CD4-positive, alpha-beta T cell treated with Interleukin-10 for 1 hour (primary cell): ENCODE data around the gene RBMS3.
"Not testable (repeated sequence)": the region's sequence is repeated elsewhere in the genome, so short reads cannot be mapped to it uniquely, and the experiment has no call there.

ENCODE experiments used
- DNase-seq: peaks from one replicate; pipeline ENCODE4 v3.0.0-alpha.2; 2020

RBMS3 gene

GRCh38 chr3:29313981-29314726, 33.3 kb downstream of the RBMS3 start:
- DNase-seq = no peak

- DNase-seq = no peak
Observed at GRCh38 chr3:29314727-29315088, 33.8 kb downstream of the RBMS3 start.

DNA sequence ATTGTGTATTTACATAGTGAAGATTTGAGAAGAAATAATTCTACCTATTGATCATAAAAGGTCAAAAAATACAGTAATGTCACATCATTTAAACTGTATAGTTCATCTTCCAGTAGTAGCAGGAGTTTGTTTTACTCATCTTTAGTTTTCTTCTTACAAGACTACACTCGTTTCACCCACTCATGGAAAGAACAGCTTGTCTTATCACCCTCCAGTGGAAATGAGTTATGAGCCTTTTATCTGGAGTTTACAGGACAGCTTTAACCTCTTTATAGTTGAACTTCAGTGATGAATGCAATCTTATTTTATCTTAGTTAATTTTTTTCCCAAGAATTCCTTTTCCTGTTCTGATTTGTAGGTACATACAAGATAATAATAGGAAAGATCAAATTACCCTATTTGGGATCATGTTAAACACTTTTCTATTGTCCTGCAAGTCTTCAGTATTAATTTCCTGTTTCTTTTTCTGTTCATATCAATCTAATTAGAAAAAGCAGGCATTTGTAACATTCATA, 36.8 kb downstream of the RBMS3 start:
- no peak for DNase-seq

- no peak for DNase-seq
Observed at GRCh38 chr3:29318251-29318650, 37.4 kb downstream of the RBMS3 start.

GRCh38 chr3:29319262-29319661, 38.4 kb downstream of the RBMS3 start:
- DNase-seq = no peak

GRCh38 chr3:29319798-29320197, 38.9 kb downstream of the RBMS3 start:
- no peak for DNase-seq

DNA sequence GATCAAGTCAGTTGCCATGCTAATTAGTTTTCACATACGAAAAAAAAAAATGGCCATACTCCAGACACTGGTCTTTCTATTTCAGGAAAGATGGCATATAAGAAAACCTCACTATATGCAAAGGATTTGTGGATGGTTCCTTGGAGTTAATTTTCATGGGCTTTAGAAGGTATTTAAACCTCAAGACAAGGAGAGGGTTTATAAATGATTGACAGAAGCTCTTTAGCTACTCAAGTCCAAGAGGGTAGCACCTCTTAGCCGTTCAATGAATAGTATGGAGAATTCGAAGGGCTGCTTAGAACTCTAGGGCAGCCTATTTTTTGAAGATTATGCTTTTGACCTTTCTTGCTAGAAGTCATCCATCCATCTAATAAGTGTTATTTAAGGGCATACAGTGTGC, 41.7 kb downstream of the RBMS3 start:
- no peak for DNase-seq

DNA sequence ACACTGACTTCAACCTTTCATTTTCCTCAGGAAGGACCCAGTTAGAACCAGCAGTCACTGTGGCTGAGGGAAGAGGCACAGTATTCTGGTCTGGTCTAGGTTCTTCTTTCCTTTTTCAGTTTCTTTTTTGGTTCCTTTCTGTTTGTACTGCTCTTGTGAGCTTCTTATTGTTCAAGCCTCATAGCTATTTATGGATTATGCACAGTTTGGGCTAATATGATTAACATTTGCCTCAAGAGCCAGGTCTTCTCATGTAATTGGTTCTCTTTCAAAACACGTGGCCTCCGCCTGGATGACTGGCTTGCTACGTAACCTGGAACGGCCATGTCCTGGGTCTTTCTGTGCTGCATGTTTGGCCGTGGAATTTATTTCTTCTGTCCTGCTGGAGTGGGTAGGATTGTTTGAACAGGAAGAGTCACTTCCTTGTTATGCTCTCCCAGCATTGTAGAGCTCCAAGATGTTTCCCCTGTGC, 43.3 kb downstream of the RBMS3 start:
- DNase-seq = no peak

GRCh38 chr3:29326540-29326939, 45.7 kb downstream of the RBMS3 start:
- not testable (repeated sequence) for DNase-seq

DNA sequence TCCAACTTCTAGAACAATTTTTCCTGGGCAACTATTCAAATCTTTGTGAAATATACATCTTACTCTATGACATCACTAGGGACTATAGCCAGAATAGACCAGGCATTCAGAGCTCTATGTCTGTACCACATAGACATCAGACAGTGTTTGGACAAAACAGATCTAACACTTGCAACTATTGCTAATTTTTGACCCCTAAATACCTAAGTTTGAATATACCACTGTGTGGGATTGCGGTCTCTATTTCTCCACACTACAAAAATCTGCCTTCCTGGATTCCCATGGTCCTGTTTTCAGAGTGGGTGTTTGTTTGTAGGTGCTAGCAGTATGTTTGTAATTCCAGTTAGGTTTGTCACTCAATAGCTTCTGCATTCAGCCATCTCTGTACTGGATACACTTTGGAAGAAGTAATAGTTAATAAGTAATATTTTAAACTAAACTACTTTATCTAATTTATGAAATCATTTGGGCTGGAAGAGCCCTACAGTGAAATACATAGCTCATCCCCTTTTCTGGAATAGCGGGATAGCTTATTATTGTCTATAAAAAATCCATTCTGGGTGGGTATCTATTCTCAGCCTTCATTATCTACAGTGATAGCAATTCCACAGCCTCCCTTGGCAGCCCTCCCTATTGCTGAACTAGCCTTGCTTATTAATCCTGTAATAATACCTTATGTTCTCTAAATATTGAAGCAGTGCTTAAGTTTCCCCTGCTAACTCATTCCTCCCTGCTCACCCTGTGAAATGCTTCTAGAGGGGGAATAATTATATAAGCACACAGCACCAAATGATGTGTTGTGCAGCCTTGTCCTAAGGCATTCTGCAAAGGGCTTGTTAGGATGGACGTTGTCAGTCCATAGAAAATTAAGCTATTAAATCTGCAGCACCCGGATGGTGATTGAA, 49.4 kb downstream of the RBMS3 start:
- DNase-seq = no peak

GRCh38 chr3:29331035-29331434, 50.2 kb downstream of the RBMS3 start:
- no peak for DNase-seq

- DNase-seq = no peak
Observed at GRCh38 chr3:29331456-29332194, 50.8 kb downstream of the RBMS3 start.

DNA sequence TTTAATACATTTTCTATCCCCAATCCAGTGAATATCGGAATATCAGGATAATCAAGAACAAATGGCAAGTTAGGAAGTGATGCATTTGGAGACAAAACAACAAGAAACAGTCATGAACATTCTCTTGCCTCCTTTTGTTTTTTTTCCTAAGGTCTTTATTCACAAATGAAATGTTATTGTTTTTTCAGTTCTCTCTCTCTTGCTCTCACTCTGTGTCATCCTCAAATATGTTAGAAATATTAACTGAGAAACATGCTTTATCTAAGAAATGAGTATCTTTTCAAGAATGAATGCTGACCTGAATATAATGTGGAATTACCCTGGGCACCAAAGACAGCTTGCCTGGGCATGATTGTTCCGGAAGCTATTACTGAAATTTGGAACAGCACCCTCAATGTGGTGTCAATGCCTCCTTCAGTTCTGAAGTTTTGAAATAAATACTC, 51.3 kb downstream of the RBMS3 start:
- DNase-seq = no peak

DNA sequence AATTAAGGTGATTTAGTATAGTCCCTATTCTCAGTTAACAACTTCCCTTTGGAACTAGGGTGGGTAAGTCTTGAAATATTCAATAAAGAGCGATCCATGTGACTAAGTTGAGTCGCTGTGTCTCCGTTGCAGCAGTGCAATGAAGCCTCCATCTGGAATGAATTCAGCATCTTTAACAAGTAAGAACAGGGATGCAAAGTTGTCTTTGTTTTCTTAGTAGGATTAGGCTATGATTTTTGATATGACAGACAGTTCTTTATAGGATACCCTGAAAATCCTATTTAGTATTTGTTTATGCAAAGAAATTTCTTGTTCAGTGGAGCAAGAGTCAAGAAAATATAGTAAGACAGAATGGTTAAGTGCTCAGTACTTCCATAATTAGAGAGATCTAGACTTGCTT, 52.7 kb downstream of the RBMS3 start:
- DNase-seq = no peak

GRCh38 chr3:29334706-29335105, 53.8 kb downstream of the RBMS3 start:
- no peak for DNase-seq

DNA sequence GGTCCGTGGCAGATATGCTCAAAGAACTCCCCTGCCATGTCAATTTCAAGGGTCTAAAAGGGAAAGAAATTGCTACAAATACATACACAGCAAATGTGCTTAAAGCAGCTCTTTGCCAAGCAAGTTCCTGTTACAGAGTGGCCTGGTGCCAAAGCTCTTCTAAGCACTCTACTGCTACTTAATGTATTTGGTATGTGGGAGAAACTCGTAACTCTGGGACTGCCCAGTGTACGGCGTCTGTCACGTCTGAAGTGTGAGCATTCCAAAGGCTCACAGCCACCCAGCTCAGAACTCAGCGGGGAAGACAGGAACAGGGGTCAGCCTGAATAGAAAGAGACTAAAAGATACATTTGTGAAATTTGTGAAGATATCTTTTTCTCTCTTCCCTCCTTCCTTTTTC, 54.6 kb downstream of the RBMS3 start:
- no peak for DNase-seq

DNA sequence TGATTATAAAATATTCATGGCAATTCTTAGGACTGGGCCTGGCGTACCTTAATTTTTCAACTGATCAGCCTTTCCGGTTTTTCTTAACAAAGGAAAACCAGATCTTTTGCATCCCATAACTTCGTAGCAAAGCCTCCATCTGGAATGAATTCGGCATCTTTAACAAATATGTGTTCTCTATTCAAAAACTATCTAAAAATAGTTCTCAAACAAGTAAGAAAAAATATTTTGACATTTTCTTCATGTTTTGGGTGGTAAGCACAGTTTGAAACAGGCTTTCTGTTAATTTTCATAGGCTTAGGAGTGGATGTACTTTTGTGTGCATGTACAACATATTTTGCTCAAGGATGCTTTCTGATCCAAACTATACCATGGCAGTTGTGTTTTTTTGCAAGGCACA, 55.1 kb downstream of the RBMS3 start:
- DNase-seq = no peak

- DNase-seq = no peak
Observed at GRCh38 chr3:29337565-29337964, 56.7 kb downstream of the RBMS3 start.

- no peak for DNase-seq
Observed at GRCh38 chr3:29338377-29338776, 57.5 kb downstream of the RBMS3 start.

DNA sequence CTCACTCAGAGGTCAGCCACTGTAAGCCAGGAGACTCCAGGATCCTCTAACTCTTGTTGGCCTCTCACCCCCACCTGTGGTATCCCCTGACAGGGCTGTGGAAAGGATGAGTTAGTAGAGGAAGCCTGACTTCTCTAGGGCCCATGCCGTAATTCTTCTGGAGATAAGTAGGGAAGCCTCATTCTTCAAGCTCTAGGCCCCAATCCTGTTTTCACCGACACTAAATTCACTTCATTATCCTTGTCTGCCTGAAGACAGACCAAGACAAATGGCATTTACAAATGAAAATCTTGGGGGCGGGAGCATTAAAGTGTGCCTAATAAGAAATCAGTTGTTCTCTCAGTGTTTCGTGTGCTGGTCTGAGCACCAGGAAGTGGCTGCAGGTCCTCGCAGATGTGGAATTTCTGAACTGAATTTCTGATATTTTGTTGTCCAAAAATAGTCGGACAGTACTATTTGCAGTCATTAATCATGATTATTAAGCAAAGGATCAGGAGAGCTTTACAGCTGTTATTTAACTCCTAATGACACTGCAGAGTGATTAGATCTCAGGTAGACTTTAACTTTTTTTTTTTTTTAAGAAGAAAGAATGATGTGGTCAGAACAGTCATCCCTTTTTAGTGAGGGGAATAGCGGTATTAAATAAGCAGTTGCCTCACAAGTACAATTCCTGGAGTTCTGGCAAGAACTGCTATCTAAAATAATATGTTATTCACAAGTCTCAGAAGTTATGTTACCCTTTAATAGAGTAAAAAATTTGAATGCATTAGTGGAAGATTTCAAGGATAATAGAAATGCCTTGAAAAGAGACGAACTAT, 58.4 kb downstream of the RBMS3 start:
- no peak for DNase-seq

GRCh38 chr3:29344154-29344553, 63.3 kb downstream of the RBMS3 start:
- no peak for DNase-seq

- DNase-seq = no peak
Observed at GRCh38 chr3:29344935-29345334, 64.1 kb downstream of the RBMS3 start.
